Measurements from ENCODE around the gene VCAN. TPM values are rescaled to one million over a fixed set of nuclear protein-coding genes. Genes with fewer than 3 reads are reported as not detected.
"Not testable (repeated sequence)": the region's sequence is repeated elsewhere in the genome, so short reads cannot be mapped to it uniquely, and the experiment has no call there.

Gene VCAN
- 1 to 10 TPM in 2 of 3 donors, under 1 TPM in 1; 0.86 to 5.4 (median 1.6) TPM for polyA plus RNA-seq

- Mint-ChIP-seq H3K4me3 (peak within 1 kb of the TSS; percentile 29 to 79 (median 45)), H3K27ac (peak within 1 kb of the TSS in 1 of 6 donors; percentile 34), H3K4me1 (peaks cover 18 to 40% of the 10 kb centered on the region in 2 donors), H3K36me3 (no peaks in the 10 kb centered on the region), H3K27me3 (ENCODE audit: low read depth in 3 of 3) (peaks cover 24 to 51% (median 39%) of the 10 kb centered on the region in 3 donors), H3K9me3 (peaks cover 0 to 21% (median 2%) of the 10 kb centered on the region in 6 donors)
- DNase-seq: no peak
These were observed at the start of gene VCAN for GRCh38 chr5:83471405-83472212. VCAN (plus strand) TSS chr5:83471744; CDS start chr5:83483519, 11,775 bp downstream.

- Mint-ChIP-seq H3K36me3 (no peaks in the 10 kb centered on the region), H3K9me3 (peaks cover 0 to 2% (median 0%) of the 10 kb centered on the region in 6 donors), H3K27me3 (ENCODE audit: low read depth in 3 of 3) (peaks cover 0 to 1% (median 0%) of the 10 kb centered on the region in 3 donors), H3K4me3 (no peak overlapping the region), H3K27ac (no peak overlapping the region), H3K4me1 (no peaks in the 10 kb centered on the region)
- no peak for DNase-seq
These were observed 49.3 kb upstream of the VCAN start for GRCh38 chr5:83422284-83422683.

DNA sequence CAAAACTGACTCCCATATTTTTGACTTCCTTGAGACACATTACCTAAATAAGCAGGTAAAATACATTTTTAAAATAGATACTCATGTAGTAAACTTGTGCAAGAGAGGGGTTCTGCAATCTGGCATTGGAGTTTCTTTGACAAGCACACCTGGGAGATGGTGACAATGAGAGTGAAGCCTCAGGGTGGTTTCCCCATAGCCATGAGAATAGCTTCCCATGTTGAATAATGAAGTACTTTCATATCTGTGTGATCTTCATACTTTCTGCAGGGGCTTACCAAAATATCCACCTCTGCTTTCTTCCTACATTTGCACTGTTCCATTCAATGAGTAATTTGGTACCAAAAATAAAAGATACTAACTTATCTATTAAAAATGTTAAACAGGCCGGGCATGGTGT is 44.7 kb upstream of the VCAN start:
- no peaks in the 10 kb centered on the region for H3K27me3 Mint-ChIP-seq (ENCODE audit: low read depth in 3 of 3)
- no peak overlapping the region for H3K27ac Mint-ChIP-seq
- no peak for DNase-seq
- no peaks in the 10 kb centered on the region for H3K4me1 Mint-ChIP-seq
- H3K9me3 Mint-ChIP-seq: no peaks in the 10 kb centered on the region
- no peaks in the 10 kb centered on the region for H3K36me3 Mint-ChIP-seq
- H3K4me3 Mint-ChIP-seq: no peak overlapping the region

- H3K27me3 Mint-ChIP-seq (ENCODE audit: low read depth in 3 of 3): no peaks in the 10 kb centered on the region
- H3K4me1 Mint-ChIP-seq: no peaks in the 10 kb centered on the region
- H3K36me3 Mint-ChIP-seq: no peaks in the 10 kb centered on the region
- H3K27ac Mint-ChIP-seq: no peak overlapping the region
- no peaks in the 10 kb centered on the region for H3K9me3 Mint-ChIP-seq
- no peak for DNase-seq
- H3K4me3 Mint-ChIP-seq: no peak overlapping the region
These were observed 43.4 kb upstream of the VCAN start for GRCh38 chr5:83428126-83428525.

DNA sequence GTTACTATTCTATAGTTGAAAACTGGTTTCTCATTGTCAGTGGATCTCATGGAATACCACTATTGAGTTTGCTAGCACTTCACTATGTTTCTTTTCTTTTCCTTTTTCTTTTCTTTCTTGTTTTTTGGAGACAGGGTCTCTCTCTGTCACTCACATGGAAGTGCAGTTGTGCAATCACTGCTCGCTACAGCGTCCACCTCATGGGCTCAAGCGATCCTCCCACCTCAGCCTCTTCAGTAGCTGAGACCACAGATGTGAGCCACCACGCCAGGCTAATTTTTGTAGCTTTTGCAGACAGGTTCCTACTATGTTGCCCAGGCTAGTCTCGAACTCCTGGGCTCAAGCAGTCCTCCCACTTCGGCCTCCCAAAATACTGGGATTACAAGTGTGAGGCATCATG is 42.7 kb upstream of the VCAN start:
- Mint-ChIP-seq H3K27ac (no peak overlapping the region), H3K27me3 (ENCODE audit: low read depth in 3 of 3) (no peaks in the 10 kb centered on the region), H3K4me3 (no peak overlapping the region), H3K36me3 (no peaks in the 10 kb centered on the region), H3K4me1 (no peaks in the 10 kb centered on the region), H3K9me3 (no peaks in the 10 kb centered on the region)
- no peak for DNase-seq

- H3K4me3 Mint-ChIP-seq: no peak overlapping the region
- H3K4me1 Mint-ChIP-seq: no peaks in the 10 kb centered on the region
- H3K27me3 Mint-ChIP-seq (ENCODE audit: low read depth in 3 of 3): no peaks in the 10 kb centered on the region
- no peaks in the 10 kb centered on the region for H3K9me3 Mint-ChIP-seq
- DNase-seq: peak; percentile 4 to 36 (median 16)
- H3K27ac Mint-ChIP-seq: no peak overlapping the region
- H3K36me3 Mint-ChIP-seq: no peaks in the 10 kb centered on the region
These were observed 41.2 kb upstream of the VCAN start for GRCh38 chr5:83430130-83431010.

DNA sequence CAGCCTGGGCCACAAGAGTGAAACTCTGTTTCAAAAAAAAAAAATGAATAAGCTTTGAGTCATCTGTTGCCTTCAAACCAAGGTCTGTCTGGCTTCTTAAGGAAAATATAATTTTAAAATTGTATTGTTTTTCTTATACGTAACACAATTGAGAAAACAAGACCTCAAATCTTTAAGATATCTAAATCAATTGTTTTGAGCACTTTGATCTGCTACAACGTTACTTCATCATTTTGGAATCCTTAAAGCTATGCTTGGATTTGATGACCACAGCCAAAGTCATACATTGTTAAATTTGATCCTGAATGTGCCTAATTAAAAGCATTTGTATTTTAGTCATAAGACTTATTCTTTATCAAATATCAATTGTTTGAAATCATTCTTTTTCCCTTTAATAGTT is 37.7 kb upstream of the VCAN start:
- no peaks in the 10 kb centered on the region for H3K9me3 Mint-ChIP-seq
- no peak overlapping the region for H3K27ac Mint-ChIP-seq
- no peaks in the 10 kb centered on the region for H3K4me1 Mint-ChIP-seq
- H3K36me3 Mint-ChIP-seq: no peaks in the 10 kb centered on the region
- H3K4me3 Mint-ChIP-seq: no peak overlapping the region
- H3K27me3 Mint-ChIP-seq (ENCODE audit: low read depth in 3 of 3): no peaks in the 10 kb centered on the region
- DNase-seq: no peak

DNA sequence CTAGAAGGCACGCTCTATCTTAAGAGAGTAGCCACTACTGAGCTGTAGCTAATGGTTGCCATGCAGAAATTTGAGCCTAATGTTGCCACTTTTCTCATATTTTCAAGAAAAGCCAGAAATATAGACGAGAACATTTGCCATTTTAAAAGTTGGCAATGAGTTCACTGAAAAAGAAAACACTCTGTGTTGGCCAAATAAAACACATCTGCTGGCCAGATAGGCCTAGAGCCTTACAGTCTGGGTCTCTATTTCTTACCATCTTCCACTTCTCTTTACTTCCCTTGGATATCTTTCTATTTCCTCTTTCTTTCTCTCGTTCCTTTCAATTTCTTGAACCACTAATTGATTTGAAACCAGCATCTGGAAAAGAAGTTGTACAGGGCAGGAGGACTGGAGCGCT is 36.6 kb upstream of the VCAN start:
- Mint-ChIP-seq H3K27ac (no peak overlapping the region), H3K4me3 (no peak overlapping the region), H3K36me3 (no peaks in the 10 kb centered on the region), H3K9me3 (no peaks in the 10 kb centered on the region), H3K4me1 (no peaks in the 10 kb centered on the region), H3K27me3 (ENCODE audit: low read depth in 3 of 3) (no peaks in the 10 kb centered on the region)
- no peak for DNase-seq

- H3K27me3 Mint-ChIP-seq (ENCODE audit: low read depth in 3 of 3): no peaks in the 10 kb centered on the region
- H3K4me1 Mint-ChIP-seq: no peaks in the 10 kb centered on the region
- H3K9me3 Mint-ChIP-seq: no peaks in the 10 kb centered on the region
- no peaks in the 10 kb centered on the region for H3K36me3 Mint-ChIP-seq
- DNase-seq: no peak
- no peak overlapping the region for H3K27ac Mint-ChIP-seq
- no peak overlapping the region for H3K4me3 Mint-ChIP-seq
These were observed 35.3 kb upstream of the VCAN start for GRCh38 chr5:83436276-83436675.

DNA sequence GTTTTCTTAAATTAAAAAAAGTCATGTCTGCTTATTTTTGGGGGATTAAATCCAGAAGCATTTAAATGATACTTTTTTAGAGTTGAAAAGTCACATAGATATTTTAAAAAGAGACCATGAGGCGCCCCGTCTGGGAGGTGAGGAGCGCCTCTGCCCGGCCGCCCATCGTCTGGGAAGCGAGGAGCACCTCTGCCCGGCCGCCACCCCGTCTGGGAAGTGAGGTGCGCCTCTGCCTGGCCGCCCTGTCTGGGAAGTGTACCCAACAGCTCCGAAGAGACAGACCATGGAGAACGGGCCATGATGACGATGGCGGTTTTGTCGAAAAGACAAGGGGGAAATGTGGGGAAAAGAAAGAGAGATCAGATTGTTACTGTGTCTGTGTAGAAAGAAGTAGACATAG is 33.8 kb upstream of the VCAN start:
- H3K9me3 Mint-ChIP-seq; H3K4me3 Mint-ChIP-seq; DNase-seq; H3K36me3 Mint-ChIP-seq; H3K4me1 Mint-ChIP-seq; H3K27ac Mint-ChIP-seq; H3K27me3 Mint-ChIP-seq (ENCODE audit: low read depth in 3 of 3): not testable (repeated sequence)

GRCh38 chr5:83440826-83441225 is 30.7 kb upstream of the VCAN start:
- Mint-ChIP-seq H3K4me1 (no peaks in the 10 kb centered on the region), H3K4me3 (no peak overlapping the region), H3K27ac (no peak overlapping the region), H3K27me3 (ENCODE audit: low read depth in 3 of 3) (no peaks in the 10 kb centered on the region), H3K9me3 (peaks cover 0 to 6% (median 0%) of the 10 kb centered on the region in 6 donors), H3K36me3 (no peaks in the 10 kb centered on the region)
- DNase-seq: no peak

- no peaks in the 10 kb centered on the region for H3K4me1 Mint-ChIP-seq
- peaks cover 0 to 6% (median 0%) of the 10 kb centered on the region in 6 donors for H3K9me3 Mint-ChIP-seq
These were observed 29.8 kb upstream of the VCAN start for GRCh38 chr5:83441747-83442146.

GRCh38 chr5:83443534-83443933 is 28.0 kb upstream of the VCAN start:
- no peak for DNase-seq
- Mint-ChIP-seq H3K4me1 (no peaks in the 10 kb centered on the region), H3K36me3 (no peaks in the 10 kb centered on the region), H3K27me3 (ENCODE audit: low read depth in 3 of 3) (peaks cover 0 to 2% (median 0%) of the 10 kb centered on the region in 3 donors), H3K4me3 (no peak overlapping the region), H3K9me3 (peaks cover 0 to 6% (median 0%) of the 10 kb centered on the region in 6 donors), H3K27ac (no peak overlapping the region)

More at GRCh38 chr5:83441747-83442146, 29.8 kb upstream of the VCAN start:
- Mint-ChIP-seq H3K27me3 (ENCODE audit: low read depth in 3 of 3) (peaks cover 0 to 2% (median 0%) of the 10 kb centered on the region in 3 donors), H3K27ac (no peak overlapping the region), H3K36me3 (no peaks in the 10 kb centered on the region), H3K4me3 (no peak overlapping the region)
- DNase-seq: no peak

GRCh38 chr5:83444445-83444844 is 27.1 kb upstream of the VCAN start:
- no peak overlapping the region for H3K4me3 Mint-ChIP-seq
- H3K27me3 Mint-ChIP-seq (ENCODE audit: low read depth in 3 of 3): peaks cover 0 to 2% (median 0%) of the 10 kb centered on the region in 3 donors
- H3K36me3 Mint-ChIP-seq: no peaks in the 10 kb centered on the region
- no peak for DNase-seq
- H3K27ac Mint-ChIP-seq: no peak overlapping the region
- H3K9me3 Mint-ChIP-seq: peaks cover 0 to 6% (median 0%) of the 10 kb centered on the region in 6 donors
- no peaks in the 10 kb centered on the region for H3K4me1 Mint-ChIP-seq

Data from immature natural killer cell (primary cell).